GM19035 (cell line): ENCODE measurements around the gene PALB2.
A peak's percentile ranks its signal among the peaks of the same experiment; 100 is the strongest.

Source experiments
- ATAC-seq: cut with Tn5 transposase; IDR thresholded peaks from one replicate; pipeline ENCODE4 v1.9.1; 2021; ENCODE audit not compliant: unreplicated experiment

PALB2 gene

DNA sequence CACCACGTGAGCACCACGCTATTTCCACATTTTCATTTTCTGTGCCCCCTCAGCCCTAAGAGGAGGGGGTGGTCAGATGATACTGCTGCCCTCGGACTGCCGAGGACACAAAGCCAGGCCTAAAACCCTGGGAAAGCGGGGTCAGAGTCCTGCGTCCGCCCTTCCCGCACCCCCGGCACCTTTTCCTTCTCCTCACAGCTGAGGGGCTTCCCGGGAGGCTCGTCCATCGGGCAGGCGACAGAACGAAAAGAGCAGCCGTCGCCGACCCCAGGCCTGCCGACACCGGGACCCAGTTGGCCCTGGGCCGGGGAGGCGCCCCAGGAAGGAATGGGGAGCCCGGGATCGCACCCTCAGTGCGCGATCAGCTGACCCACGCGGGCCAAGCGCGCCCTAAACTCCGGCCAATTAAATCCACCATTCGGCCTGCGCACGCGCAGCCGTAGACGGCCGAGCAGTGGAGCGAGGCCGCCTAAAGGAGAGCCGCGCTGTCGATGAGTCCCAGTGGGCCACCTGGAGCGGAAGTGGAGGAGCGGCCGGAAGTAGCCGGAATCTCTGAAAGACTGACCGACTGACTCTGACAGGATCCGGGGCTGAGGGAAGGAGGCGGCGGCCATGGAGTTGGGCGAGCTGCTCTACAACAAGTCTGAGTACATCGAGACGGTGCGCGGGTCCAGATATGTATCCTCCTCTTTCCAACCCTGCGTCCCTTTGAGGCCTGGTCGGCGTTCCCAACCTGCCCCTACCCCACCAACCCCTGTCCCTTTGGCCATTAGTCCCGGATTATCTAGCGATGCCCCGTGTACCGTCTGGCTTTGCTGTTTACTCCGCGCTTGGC, at the start of gene PALB2, which contains the start of gene DCTN5:
Gene PALB2 (minus strand): TSS at position 380 of the 835 bp plus-strand sequence. CDS start 153 bp downstream, at position 227.
Gene DCTN5 (plus strand): TSS at position 536 of the 835 bp plus-strand sequence. CDS start 77 bp downstream, at position 613.
- peak; percentile 95 for ATAC-seq

DNA sequence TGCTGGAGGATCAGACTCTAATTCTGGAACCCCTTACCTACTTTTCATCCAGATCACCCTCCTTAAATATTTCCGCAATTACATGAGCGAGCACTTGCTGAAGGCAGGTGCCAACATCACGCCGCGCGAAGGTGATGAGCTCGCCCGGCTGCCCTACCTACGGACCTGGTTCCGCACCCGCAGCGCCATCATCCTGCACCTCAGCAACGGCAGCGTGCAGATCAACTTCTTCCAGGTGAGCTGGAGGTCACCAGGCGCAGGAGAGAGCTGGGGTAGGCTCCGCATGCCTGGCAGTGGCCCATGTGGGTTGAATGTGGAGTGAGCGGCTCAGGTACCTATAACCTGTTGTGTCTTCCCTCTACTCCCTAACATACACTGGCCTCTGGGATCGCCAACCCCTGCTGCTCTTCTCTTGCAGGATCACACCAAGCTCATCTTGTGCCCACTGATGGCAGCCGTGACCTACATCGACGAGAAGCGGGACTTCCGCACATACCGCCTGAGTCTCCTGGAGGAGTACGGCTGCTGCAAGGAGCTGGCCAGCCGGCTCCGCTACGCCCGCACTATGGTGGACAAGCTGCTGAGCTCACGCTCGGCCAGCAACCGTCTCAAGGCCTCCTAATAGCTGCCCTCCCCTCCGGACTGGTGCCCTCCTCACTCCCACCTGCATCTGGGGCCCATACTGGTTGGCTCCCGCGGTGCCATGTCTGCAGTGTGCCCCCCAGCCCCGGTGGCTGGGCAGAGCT, 48.5 kb upstream of the PALB2 start:
- no peak for ATAC-seq

DNA sequence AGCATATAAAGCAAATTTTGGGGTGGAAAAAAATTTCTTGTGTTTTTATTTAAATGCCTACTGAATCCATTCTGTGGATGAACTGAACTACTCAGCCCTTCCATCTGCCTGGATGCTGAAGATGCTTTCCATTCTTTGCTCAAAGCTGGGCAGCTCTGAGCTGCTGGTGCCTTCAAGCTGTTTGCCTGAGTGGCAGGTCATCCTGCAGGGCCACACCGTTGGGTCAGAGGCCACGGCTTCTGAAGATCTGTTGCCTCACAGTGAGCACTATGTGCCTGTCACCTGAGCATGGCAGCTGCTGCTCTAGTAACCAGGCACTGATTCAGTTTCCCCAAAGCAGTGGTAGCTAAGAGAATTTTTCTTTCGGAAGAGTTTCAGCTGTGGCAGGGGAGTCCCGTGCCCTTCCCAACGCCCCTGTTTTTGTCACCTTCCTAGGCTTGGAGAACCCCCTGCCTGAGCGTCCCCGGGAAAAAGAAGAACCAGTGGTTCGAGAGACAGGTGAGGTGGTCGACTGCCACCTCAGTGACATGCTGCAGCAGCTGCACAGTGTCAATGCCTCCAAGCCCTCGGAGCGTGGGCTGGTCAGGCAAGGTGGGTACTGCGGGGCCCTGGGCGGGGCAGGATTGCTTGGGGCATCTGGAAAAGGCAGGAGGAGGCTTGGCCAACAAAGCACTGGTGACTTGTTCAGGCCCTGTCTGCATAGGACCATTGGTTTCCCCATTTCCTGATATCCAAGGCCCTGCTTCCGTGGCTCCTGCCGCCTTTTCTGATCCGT, 46.1 kb upstream of the PALB2 start:
- no peak for ATAC-seq

DNA sequence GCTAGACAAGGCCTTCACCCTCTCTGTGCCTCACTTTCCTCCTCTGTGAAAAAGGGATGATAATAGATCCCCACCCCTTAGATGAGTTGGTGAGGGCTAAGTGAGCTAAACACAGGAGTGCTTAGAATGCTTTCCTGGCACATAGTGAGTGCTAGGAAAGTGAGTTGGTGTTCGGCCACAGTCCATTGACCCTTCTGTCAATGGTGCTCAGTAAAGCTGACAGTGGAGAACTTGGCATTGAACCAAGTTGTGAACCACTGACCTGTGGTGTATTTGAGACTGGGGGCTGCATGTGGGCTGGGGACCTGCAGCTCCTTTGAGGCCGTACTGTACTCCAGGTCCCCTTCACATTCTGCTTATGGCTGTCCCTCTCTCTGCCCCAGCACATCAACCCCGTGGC, 42.4 kb upstream of the PALB2 start:
- ATAC-seq = no peak

DNA sequence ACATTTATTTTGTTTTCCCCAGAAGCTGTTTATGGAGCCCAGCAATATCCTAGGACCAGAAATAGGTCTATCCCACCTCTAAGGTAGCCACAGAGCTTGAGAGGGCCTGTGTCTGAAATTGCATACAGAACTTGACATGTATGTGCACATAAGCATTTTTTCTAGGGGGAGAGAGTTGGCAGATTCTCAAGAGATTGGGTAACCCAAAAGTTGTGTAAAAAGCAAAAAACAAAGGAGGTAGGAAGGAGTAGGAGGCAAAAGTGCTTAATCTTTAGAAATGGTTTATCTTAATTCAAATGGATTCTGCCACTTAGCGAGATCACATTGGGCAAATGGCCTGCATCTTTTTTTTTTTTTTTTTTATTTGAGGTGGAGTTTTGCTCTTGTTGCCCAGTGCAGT, 41.1 kb upstream of the PALB2 start:
- ATAC-seq = no peak

DNA sequence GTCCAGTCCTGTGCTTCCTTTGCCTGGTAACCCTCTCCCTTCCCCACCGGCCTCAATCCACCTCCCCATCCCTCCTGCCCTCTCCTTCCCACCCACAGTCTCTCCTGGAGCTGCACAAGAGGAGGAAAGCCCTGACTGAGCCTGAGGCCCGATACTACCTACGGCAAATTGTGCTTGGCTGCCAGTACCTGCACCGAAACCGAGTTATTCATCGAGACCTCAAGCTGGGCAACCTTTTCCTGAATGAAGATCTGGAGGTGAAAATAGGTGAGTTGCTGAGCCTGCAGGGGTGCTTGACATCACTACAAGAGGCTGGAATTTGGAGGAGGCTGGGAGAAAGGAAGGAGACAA, 38.9 kb upstream of the PALB2 start:
- ATAC-seq = no peak

DNA sequence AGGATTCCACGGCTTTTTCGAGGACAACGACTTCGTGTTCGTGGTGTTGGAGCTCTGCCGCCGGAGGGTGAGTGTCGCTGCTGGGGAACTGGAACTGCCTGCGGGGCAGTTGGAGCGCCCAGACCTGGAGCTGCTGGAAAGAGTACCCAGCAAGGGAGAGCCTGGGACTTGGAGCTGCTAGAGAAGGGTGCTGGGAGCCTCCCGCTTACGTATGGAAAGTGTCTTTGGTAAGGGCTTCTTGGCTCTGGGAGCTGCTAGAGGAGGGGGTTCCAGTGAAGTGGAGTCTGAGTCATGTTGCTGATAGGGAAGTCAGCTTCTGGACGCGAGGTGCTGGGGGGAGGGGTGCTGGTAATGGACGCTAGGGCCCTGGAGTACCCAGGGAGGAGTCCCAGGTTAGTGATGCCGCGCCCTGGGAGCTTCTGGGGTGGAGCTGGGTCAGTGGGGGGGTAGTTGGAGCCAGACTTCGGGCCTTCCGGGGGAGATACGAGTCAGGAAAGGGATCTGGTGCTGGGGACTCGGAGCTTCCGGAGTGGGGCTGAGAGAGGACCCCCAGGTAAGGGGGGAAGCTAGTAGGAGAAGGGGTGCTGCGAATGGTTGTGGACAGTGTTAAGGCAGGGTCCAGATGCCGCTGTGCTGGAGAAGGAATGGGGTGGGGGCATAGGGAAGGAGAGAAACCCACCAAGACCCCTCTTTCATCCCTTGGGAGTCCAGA, 38.3 kb upstream of the PALB2 start:
- ATAC-seq = peak; percentile 6

DNA sequence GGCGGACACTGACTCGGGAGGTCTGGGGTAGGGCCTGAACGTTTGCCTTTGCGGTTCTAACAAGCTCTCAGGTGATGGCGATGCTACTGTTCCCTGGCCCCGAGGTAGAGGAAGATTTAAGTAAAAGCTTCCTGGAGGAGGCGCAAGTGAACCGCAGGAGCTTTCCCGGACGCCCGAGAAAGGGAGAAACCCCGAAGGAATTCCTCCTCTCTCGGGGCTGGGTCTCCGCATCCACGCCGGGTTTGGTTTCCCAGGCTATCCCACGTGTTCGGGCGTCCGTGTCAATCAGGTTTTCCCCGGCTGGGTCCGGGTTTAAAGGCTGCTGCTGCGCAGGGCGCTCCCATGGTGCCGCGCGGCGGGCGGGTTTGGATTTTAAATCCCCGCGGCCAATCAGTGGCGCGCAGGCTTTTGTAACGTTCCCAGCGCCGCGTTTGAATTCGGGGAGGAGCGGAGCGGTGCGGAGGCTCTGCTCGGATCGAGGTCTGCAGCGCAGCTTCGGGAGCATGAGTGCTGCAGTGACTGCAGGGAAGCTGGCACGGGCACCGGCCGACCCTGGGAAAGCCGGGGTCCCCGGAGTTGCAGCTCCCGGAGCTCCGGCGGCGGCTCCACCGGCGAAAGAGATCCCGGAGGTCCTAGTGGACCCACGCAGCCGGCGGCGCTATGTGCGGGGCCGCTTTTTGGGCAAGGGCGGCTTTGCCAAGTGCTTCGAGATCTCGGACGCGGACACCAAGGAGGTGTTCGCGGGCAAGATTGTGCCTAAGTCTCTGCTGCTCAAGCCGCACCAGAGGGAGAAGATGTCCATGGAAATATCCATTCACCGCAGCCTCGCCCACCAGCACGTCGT, 37.5 kb upstream of the PALB2 start, which contains the start of gene PLK1:
Gene PLK1 (plus strand): TSS at position 460 of the 844 bp plus-strand sequence. CDS start 44 bp downstream, at position 504.
- ATAC-seq = peak; percentile 83

DNA sequence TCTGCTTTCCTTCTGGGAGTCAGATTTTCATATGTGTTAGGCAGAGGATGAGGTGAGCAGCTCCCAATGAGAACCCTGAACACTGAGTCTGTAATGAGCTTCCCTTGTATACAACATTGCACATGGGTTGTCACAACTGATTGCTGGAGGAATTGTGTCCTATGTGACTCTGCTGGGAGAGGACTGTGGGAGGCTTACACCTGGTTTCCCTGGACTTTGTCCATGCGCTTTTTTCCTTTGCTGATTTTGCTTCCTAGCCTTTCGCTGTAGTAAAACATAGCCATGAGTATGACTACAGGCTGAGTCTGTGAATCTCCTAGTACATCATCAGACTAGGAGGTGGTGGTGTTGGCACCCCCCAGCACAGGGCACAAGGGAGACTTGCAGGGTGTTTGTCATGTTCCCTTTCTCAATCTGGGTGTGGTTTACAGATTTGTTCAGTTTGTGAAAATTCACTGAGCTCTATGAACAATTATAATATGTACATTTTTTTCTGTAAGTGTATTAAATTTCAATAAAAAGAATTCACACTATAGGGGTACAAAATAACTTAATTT, 35.9 kb upstream of the PALB2 start:
- no peak for ATAC-seq

DNA sequence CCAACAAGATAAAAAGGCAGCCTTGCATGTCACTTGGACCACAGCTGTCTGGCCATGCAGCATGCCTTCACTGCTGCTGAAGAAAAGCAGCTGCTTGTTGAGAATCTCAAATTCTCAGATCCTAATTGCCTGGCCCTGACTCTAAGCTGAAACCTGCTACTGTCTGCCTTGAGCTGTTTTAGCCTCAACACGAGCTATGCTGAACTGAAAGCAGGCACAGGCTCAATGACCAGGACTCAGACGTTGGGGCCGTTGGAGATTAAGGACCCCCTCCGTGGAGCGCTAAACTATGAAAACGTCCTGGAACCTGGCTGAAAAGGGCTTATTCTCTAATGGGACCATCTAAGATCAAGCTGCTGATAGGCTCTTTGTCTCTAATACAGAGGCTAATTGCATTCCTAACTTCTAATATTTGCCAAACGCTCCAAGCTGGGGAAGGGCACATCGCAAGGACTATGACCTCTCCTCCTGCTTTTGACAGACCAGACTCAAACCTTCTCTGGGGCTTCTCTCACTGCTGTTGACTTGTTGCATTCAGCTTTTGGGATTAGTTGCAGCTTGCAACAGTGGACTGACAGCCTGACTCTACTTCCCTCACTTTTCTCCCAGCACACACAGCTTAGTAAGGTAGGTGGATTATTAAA, 33.0 kb upstream of the PALB2 start:
- ATAC-seq = no peak

DNA sequence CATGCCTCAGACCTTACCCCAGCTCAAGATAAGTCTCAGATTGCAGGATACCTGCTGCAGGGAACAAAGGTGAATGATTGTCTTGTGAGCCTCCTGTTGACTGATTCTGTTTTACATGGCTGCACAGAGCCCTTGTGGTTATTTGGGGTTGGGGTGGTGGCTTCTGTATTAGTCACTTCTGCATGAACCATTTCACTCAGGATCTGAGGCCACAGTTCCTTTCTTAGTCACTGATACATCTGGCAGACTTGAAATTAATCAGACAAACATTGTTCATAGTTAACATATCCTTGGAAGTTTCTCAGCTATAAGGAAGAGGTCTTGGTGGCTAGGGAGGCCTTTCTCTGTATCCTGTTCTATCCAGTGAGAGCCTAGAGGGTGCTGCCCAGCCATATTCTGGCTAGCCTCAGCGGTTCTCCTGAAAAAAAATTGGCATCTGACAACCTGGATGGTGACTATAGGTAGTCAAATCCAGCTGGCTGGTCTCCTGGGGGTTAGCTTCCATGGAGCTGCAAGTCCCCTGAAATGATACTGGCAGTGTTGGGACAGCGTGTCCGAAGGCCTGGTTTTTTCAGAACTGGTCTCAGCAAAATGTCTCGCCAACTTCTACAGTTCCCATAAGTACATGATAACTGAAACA, 29.1 kb upstream of the PALB2 start:
- ATAC-seq = peak; percentile 94

DNA sequence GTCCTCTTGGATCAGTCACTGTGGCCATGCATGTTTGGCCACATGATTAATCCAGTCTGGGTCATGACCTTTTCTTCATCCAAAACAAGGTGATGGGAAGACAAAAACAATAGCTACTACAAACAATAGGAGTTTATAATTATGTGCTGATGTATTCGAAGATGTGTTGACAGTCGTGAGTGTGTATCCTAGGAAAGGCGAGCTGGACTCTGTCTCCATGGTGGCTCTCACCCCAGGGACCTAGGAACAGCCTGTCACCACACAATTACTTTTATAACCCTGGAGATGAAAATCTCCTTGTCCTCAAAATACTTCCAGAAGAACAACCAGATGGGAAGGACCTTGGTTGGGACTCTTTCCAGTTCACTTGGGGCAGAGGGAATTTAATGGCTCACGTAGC, 27.8 kb upstream of the PALB2 start:
- ATAC-seq = no peak

DNA sequence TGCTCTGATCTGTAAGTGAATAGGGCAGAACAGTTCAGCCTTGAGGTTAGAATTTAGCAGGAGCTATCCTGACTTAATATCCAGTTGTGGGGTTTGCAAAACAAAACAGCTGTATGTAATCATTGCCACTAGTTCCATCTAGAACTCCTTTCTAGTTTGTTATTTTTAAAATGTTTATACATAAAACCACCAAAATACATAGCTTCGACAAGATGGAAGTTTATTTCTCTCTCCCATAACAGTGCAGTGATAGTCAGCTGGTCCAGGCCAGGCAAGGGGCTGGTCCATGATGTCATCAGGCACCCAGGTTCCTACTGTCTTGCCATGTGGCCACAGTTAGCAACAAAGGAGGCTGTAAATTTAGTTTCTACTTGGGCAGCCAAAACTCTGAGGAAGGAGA, 27.1 kb upstream of the PALB2 start:
- ATAC-seq = no peak

DNA sequence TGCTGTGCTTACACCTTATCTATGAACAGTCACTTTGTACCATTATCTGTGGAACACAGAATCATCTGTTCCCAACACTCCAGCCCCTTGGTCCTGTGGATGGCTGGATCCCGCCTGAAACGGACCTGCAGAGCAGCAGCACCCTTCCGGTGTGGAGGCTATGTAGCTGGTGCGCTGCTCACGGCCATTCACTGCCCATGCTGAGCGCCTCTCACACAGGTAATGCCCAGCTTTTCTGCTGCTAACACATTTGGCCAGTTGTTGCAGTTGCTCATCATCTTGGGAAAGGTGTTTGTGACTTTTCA, 26.2 kb upstream of the PALB2 start:
- no peak for ATAC-seq

DNA sequence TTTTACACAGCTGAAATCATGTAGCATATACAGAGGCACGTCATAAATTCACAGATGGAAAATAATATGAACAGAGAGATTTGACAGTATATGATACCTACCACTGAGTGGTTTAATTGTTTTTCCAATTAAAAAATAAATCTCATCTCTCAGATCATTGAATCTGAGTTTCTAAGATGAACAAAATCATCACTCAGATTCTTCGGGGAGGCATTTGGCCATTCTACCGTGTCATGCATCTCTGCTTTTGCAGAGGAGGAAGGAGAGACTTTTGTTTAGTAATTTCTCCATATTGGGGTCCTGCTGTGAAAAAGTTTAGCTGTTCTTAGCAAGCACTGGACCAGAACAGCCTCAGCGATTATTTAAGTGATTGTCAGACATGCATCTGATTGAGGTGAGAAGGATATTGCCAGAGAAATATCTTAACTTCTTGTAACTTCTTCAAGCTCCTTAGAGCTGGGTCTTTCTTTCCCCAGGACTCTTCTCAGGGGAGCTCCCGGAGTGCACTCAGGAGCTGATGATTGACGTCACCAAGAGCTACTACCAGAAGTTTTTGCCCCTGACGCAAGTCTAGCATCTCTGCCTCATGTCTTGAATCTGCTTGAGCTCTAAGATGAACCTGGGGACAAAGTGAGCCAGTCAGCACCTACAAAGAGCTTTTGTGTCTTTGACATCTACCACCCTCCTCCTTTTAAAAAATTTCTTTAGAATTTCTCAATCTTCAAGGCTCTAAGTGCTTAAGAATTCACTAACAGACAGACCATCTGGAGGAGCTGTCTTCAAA, 25.7 kb upstream of the PALB2 start:
- ATAC-seq = no peak

DNA sequence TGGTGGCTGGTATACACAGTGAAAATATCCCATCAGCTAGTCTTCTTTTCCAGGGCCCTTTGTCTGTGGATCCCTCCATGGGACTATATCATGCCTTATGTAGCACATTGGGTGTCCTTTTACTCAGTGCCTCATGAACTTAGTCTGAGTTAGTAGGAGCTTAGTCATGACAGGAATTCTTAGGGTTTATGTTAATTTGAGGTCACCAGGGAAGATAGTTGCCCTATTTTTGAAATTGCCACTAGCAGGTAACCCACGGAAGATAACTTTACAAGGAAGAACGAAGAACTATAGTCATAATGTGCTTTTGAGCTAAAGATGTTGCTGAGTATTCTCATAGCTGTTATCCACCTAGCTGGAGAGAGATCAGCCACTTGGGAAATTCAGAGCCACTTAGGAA, 22.8 kb upstream of the PALB2 start:
- ATAC-seq = no peak

DNA sequence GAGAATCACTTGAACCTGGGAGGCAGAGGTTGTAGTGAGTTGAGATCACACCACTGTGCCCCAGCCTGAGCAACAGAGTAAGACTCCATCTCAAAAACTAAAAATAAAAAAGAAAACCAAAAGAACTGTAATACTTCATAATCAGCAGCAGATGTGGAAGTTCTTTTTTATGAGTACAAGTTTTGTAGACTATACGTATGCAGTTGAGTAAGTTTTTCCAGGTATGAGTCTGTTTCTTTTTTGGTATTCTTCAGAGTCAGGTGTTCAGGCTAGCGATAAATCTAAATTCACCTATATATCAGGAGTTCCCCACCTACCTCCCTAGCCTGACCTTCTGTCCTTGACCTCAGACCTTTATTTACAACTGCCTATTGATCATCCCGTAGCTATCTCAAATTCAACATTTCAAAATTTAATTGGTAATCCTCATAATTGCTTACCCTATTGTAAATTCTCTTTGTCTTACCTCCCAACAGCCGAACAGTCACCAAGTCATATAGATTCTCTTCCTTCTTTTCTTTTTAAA, 10.9 kb upstream of the PALB2 start:
- peak; percentile 53 for ATAC-seq
